ENCODE data around the gene CD276. TPM values are rescaled to one million over a fixed set of nuclear protein-coding genes. Genes with fewer than 3 reads are reported as not detected.

The CD276 gene
- polyA plus RNA-seq, 10 donors, result 105 to 175 (median 130) TPM

GRCh38 chr15:73746883-73747282 is 62.7 kb downstream of the CD276 start:
- DNase-seq, result no peak

DNA sequence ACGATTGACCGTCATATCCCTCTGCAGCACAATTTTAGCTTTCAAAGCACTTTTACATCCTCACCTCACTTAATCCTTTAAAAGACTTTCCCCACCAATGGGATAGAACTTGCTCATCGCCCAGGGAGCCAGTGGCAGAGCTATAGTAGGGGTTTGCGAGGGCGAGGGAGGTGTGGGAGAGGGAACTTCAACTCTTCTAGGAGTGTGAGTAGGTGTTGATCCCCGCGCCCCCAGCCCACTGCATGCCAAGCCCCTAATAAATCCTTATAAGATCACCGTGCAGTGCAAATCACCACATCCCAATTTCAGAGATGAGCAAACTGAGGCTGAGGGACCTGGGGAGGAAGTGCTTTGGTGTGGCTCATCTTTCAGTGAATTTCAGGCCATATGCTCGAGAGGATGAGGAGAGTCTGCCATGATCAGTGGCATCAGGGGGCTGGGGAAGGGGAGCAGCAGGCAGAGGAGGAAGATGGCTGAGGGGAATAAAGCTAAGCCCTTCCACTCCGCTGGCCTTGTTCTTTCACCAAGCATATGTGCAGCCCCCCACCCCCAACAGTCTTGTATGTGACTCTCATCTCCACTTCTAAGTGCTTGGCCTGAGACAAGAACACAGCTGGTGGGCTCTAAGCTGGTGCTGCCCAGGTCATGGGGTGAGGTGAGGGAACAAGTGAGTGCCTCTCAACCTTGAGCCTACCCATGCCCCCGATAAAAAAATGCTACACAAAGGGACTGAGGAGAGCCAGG is 63.8 kb downstream of the CD276 start:
- no peak for DNase-seq

- DNase-seq, result no peak
These were observed 64.5 kb downstream of the CD276 start for GRCh38 chr15:73748730-73749129.

DNA sequence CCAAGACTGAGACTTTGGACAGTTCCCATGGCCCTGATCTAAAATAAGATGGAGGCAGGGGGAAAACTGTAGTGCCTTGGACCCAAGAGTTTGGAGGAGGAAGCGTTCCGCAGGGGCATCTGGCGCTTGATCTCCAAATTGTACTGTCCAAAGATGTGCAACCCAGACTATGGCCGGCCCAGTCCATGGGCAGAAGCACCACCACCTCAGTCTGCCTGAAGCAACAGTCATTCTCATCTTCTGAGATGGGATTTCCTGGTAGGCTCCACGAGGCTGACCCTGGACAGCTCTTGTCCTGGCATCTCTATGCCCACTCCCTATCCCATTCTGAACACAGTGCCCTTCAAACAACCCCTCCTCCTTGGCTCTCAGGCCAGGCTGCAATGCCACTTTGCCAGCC is 65.3 kb downstream of the CD276 start:
- no peak for DNase-seq

GRCh38 chr15:73749971-73750370 is 65.8 kb downstream of the CD276 start:
- DNase-seq, result no peak

- no peak for DNase-seq
These were observed 66.3 kb downstream of the CD276 start for GRCh38 chr15:73750438-73750837.

- DNase-seq, result no peak
These were observed 66.8 kb downstream of the CD276 start for GRCh38 chr15:73750951-73751350.

DNA sequence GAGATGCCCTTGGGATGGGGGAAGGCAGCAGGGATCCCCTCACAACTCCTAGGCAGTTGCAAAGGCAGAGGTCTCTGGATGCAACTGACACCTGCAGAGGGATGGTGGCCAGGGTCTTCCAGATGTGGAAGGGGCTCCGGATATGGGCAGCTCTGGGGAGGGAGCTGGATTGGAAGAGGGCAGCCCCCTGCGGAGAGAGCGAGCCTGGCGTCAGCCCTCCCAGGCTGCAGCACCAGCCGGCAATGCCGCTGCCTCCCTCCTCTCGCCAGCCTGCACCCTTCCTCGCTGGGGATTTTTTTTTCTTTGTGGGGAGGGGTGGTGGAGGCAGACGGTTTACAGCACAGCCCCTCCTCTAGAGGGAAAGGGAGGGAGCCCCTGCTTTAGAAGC is 67.3 kb downstream of the CD276 start:
- no peak for DNase-seq

DNA sequence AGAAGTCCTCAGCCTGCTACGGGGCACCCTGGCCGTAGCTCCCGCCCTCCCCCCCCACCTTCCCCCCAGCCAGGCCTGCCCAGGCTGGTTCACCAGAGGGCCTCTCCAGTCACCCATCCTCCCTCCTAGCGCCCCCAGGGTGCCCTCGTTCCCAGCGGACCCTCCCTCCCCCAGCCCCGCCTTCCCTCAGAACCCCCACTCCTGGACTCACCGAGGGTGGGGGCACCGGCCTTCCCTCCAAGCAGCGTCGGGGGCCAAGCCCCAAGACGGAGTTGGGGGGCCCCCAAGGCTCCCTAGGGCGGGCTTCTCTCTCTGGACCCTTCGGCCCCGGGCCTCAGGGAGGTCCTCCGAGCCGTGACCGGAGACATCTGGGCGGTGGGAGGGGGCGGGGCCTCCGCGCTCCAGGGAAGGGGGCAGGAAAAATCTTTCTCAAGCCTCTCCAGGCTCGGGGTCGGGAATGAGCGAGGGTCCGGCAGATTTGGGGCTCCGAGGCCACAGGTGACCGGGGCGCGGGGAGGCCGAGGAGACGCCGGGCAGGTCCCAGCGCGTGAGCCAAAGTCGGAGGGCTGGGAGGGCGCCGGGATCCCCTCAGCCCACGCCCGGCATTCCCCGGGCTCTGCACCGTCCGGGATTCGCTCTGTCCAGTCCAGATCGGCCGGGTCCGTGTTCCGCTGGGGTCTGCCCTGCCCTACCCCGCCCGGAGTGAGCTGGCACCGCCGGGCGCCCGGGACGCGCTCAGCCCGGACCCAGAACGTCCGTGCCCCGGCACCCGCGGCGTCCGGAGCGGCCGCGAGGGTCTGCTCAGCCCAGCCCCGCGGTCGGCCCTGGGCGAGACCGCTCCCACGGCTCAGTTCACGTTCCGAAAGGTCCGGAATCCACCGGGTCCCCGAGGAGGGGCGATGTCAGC is 68.0 kb downstream of the CD276 start:
- DNase-seq, result peak in 1 of 3 donors; percentile 40

DNA sequence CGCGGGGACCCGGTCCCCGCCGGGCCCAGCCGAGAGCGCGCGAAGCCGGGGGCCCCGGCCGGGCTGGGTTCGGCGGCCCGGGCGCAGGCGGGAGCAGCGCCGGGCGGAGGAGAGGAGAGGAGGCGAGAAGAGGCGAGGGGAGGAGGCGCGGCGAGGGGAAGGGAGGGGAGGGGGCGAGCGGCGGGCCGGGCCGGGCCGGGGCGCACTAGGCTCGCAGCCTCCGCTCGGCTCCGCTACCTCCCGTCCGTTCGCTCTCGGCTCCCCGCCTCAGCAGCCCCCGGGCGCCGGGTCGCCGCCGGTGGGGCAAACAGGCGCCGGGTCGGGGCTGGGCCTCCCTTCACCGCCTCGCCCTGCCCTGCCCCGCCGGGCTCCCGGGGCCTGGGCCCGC is 68.6 kb downstream of the CD276 start:
- peak; percentile 7 to 71 (median 46) for DNase-seq

DNA sequence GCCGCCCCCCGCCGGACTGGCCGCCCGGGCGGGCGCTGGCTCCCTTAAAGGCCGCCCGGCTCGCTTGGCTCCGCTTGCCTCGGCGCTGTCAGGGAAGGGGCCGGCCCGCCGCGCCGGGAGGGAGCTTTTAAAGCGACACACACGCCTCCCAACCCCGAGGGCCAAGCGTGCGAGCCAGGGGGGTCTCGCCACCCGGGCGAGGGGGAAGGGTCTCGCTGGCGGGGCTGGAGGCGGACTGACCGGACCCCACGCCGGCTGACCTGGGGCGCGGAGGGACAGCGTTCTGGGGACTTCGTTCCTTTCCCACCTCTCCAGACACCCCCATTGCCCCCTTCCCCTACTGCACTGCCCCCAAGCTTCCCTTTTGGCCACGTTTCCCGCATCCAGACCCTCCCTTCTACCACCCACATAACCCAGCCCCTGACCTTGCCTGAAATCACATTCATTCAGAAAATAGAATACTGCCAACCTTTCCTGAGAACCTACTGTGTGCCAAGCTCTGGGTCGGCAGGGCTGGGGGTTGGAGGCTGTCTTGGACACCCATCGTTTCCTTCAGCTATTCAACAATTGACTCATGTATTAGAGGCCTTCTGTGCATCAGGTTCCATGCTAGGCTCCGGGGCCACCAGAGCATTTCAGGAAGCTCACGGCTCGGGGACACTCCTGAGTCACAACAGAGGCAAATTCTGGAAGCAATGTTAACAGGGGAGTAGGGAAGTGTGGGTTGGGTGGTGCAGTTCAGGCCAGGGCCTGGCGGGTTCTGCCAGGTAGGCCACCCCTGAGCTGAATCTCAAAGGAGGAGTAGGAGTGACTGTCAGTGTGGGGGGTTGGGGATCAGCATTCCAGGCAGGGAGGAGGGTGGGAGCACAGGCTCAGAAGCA is 69.3 kb downstream of the CD276 start, which contains the start of gene INSYN1:
Gene INSYN1, minus strand, starts transcription at position 102 of the 881 bp plus-strand sequence. CDS start 2,221 bp downstream, outside the sequence.
- peak; percentile 14 to 77 (median 58) for DNase-seq

DNA sequence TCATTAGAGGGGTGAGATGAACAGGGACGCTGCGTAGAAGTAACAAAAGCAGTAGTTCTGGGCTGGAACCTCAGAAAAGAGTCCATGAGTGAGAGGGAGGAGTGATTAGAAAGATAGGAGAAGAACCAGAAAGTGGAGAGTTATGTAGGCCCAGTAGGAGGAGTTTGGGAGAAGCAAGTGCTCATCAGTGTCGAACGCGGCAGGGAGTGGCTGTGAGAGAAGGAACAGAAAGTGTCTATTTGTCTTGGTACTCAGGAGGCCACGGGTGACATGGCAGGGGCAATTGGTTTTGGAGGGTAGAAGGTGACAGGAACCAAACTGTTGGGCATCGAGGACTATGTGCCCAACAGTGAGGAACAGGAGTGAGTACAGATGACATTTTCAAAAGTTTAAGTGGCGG is 70.3 kb downstream of the CD276 start:
- DNase-seq, result no peak

DNA sequence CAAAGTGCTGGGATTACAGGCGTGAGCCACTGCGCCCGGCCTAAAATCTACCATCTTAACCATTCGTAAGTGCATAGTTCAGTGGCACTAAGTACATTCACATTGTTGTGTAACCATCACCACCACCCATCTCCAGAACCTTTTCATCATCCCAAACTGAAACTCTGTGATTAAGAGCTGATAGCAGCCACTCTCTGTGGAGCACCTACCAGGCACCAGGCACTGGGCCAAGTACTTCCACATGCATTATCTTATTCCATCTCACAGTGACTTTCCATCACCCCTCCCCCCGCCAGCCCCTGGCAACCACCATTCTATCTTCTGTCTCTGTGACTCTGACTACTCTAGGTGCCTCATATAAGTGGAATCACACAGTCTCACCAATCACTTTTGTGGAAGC is 71.3 kb downstream of the CD276 start:
- no peak for DNase-seq

DNA sequence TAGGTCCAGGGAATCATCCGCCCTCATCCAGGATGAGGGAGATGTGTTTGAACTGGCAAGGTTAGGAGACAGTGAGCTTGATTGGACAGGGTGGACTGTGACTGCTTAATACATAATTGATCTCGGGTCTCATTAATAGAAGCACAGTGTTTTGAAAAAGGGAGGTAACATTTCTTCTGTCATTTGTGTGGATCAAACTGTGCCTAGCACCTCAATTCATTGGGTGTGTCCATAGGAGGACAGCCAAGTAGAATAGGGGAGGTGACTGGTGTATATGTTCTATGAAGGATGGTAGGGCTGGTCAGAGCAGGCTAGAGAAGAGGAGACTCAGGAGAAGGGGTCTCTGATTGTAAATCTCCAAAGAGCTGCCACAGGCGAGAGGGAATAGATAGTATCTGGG is 71.8 kb downstream of the CD276 start:
- no peak for DNase-seq

- DNase-seq, result no peak
These were observed 72.2 kb downstream of the CD276 start for GRCh38 chr15:73756390-73756789.

GRCh38 chr15:73756947-73757513 is 72.8 kb downstream of the CD276 start:
- no peak for DNase-seq

- DNase-seq, result no peak
These were observed 73.4 kb downstream of the CD276 start for GRCh38 chr15:73757571-73757970.

DNA sequence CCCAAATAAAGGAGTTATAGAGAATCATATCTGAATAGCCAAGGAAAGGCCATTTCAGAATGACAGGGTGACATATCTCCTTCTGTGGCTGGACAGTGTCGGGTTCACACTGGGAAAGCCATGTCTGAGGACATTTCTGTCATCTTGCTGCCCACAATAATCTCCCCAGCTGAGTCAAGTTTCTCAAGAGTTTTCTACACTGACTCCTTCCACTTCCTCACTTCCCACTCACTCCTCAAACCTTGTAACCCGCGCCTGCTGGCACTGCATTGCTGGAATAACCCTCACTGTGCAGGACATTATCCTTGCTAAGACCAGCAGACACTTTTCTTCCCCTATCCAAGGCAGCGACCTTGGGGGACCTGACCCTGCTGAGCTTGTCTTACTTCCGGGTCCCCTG is 74.3 kb downstream of the CD276 start:
- no peak for DNase-seq

DNA sequence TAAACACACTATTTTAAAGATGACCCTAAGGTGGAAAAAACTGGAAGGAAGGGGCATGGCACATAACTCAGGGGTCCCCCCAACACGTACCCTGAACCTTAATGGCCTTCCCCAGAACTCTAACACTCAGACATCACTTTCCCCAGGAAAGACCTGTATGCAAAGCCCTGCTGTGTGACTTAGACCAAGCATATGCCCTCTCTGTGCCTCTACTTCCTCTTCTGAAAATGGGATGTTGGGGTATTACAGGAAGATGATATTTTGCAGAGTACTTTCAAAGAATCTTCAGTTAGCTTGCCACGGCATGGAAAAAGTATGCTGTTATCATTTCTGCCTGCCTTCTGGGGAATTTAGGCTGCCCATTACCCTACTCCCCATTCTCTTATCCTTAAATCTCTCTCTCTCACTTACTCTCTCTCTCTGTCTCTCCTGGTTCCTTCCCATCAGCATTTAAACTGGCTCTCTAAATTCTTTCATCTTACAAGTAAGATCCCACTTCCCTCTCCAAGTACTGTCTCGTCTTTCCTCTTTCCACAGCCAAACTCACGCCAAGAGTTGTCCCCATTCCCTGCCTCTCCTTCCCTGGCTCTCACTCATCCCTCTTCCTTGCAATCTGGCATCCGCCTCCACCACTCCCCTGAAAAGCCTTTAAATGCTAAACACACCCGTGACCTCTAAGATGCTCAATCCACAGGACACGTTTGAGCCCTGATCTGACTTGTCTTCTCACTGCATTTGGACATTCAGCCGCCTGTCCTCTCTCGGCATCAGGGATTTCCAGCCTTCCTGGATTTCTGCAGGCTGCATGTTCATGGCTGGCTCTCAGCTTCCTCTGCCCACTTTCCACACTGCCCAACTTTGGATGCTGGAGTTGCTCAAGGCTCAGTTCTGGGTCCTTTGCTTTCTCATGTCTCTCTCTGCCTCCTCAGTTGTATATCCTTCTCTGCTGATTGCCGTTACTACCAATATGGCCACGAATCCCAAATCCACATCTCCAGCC is 76.4 kb downstream of the CD276 start:
- DNase-seq, result no peak

GRCh38 chr15:73763931-73764330 is 79.7 kb downstream of the CD276 start:
- no peak for DNase-seq
